ENCODE data around the gene LSM14B. TPM values are rescaled to one million over a fixed set of nuclear protein-coding genes. Genes with fewer than 3 reads are reported as not detected.

LSM14B gene
- total and polyA plus RNA-seq, 4 donors = 16.4 to 41.7 (median 27.8) TPM

DNA sequence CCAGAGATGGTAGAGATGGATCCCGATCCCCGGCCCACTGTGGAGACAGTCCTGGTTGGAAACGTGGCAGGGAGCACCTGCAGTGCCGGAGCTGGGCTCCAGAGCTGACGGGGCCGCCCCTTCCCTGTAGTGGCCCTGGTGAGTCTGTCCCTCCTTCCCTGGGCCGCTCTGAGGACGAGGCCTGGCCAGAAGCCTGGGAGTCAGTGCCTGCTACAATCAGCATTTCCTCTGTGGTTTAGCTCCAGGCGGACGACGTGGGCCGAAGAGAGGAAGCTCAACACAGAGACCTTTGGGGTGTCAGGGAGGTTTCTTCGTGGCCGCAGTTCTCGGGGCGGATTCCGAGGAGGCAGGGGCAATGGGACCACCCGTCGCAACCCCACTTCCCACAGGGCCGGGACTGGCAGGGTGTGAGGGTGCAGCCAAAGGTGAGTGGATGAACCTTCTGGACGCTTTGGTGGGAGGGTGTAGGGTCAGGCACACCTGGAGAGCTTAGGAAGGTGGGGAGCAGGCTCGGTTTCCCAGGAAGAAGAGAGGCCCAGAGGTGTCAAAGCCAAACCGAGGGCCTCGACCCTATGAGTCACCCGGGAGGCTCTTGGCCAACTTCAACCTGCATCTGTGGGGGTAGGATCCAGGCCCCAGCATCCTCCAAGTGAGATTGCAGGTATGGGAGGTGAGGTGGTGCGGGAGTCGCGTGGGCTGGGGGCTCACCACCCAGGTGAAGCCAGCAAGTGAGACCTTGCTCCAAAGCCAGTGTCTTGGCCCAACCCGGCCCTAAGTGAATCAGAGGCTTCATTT is 11.0 kb downstream of the LSM14B start:
- H3K4me3 ChIP-seq = no peak overlapping the region
- ATAC-seq (ENCODE audit: insufficient read depth, low FRiP score) (no peak), DNase-seq (no peak)
- H3K27me3 ChIP-seq (ENCODE audit: control insufficient read depth in 3 of 3, insufficient read depth in 3 of 3, low read length in 2 of 3) = no peaks in the 10 kb centered on the region
- TF ChIP-seq, protein P1, sequence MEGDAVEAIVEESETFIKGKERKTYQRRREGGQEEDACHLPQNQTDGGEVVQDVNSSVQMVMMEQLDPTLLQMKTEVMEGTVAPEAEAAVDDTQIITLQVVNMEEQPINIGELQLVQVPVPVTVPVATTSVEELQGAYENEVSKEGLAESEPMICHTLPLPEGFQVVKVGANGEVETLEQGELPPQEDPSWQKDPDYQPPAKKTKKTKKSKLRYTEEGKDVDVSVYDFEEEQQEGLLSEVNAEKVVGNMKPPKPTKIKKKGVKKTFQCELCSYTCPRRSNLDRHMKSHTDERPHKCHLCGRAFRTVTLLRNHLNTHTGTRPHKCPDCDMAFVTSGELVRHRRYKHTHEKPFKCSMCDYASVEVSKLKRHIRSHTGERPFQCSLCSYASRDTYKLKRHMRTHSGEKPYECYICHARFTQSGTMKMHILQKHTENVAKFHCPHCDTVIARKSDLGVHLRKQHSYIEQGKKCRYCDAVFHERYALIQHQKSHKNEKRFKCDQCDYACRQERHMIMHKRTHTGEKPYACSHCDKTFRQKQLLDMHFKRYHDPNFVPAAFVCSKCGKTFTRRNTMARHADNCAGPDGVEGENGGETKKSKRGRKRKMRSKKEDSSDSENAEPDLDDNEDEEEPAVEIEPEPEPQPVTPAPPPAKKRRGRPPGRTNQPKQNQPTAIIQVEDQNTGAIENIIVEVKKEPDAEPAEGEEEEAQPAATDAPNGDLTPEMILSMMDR (IDR thresholded peaks at IDR 0.05; ENCODE audit: control extremely low read depth, extremely low read depth) = no peak
- no peaks in the 10 kb centered on the region for H3K9me3 ChIP-seq (ENCODE audit: control insufficient read depth in 4 of 4, insufficient read depth in 3 of 4, low read length in 3 of 4)
- peaks cover 0 to 13% (median 0%) of the 10 kb centered on the region in 5 donors for H3K4me1 ChIP-seq (ENCODE audit: control insufficient read depth in 5 of 5, insufficient read depth in 5 of 5, low read length in 5 of 5)
- H3K36me3 ChIP-seq (ENCODE audit: control insufficient read depth in 4 of 4, insufficient read depth in 4 of 4, low read length in 4 of 4) = peaks cover 24 to 78% (median 65%) of the 10 kb centered on the region in 4 donors
- 57 to 65% methylated on average over 28 to 29 of the region's 29 CpGs for WGBS, 2 donors
- no peak overlapping the region for H3K9ac ChIP-seq (ENCODE audit: insufficient read depth in 1 of 2, low read length in 2 of 2)
- H3K27ac ChIP-seq (ENCODE audit: low read depth in 1 of 2, low read length in 1 of 2) = peak overlapping the region; percentile 12 to 73

DNA sequence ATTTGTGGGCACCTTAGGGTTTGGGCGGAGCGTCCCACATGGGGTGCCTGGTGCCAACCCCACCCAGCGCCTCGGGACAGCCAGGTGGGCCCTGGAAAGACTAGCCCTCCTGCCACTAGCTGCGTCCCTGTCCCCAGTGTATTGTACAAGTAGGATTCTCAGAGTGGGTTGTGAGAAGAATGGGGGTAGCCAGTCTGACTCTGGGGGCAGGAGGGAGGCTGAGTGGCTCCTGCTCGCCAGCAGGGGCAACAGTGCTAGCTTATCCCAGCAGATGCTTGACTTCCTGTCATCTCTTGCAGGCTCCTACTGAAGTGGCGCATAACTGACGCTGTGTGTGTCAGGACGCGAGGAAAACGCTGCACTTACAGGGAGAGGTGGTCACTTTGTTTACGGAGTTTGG is 11.6 kb downstream of the LSM14B start:
- Histone ChIP-seq H3K9ac (ENCODE audit: insufficient read depth in 1 of 2, low read length in 2 of 2) (no peak overlapping the region), H3K27ac (ENCODE audit: low read depth in 1 of 2, low read length in 1 of 2) (peak overlapping the region in 1 of 2 donors; percentile 30), H3K4me3 (no peak overlapping the region), H3K27me3 (ENCODE audit: control insufficient read depth in 3 of 3, insufficient read depth in 3 of 3, low read length in 2 of 3) (no peaks in the 10 kb centered on the region), H3K9me3 (ENCODE audit: control insufficient read depth in 4 of 4, insufficient read depth in 3 of 4, low read length in 3 of 4) (no peaks in the 10 kb centered on the region), H3K36me3 (ENCODE audit: control insufficient read depth in 4 of 4, insufficient read depth in 4 of 4, low read length in 4 of 4) (peaks cover 26 to 80% (median 66%) of the 10 kb centered on the region in 4 donors), H3K4me1 (ENCODE audit: control insufficient read depth in 5 of 5, insufficient read depth in 5 of 5, low read length in 5 of 5) (peaks cover 0 to 13% (median 0%) of the 10 kb centered on the region in 5 donors)
- TF ChIP-seq, protein P1 (IDR thresholded peaks at IDR 0.05; ENCODE audit: control extremely low read depth, extremely low read depth) = no peak
- 84 to 88% methylated on average over 12 of the region's 12 CpGs for WGBS, 2 donors
- ATAC-seq (ENCODE audit: insufficient read depth, low FRiP score) = no peak
- no peak for DNase-seq

DNA sequence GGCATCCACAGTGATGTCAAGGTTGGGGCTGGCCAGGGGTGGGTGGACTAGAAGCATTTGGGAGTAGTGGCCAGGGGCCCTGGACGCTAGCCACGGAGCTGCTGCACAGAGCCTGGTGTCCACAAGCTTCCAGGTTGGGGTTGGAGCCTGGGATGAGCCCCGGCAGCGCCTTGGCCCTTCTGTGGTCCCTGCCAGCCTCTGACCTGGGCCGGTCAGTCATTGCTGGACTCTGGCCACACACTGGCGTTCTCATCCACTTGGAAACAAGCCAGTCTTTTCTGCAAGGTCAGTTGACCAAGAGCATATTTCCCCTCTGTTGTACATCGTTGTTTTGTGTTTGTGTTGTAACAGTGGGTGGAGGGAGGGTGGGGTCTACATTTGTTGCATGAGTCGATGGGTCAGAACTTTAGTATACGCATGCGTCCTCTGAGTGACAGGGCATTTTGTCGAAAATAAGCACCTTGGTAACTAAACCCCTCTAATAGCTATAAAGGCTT is 12.5 kb downstream of the LSM14B start:
- 52 to 53% methylated on average over 11 of the region's 11 CpGs for WGBS, 2 donors
- DNase-seq (no peak), ATAC-seq (ENCODE audit: insufficient read depth, low FRiP score) (peak; percentile 37)
- TF ChIP-seq, protein P1 (IDR thresholded peaks at IDR 0.05; ENCODE audit: control extremely low read depth, extremely low read depth) = no peak
- no peaks in the 10 kb centered on the region for H3K27me3 ChIP-seq (ENCODE audit: control insufficient read depth in 3 of 3, insufficient read depth in 3 of 3, low read length in 2 of 3)
- H3K9ac ChIP-seq (ENCODE audit: insufficient read depth in 1 of 2, low read length in 2 of 2) = no peak overlapping the region
- H3K4me3 ChIP-seq = no peak overlapping the region
- peaks cover 0 to 13% (median 0%) of the 10 kb centered on the region in 5 donors for H3K4me1 ChIP-seq (ENCODE audit: control insufficient read depth in 5 of 5, insufficient read depth in 5 of 5, low read length in 5 of 5)
- peak overlapping the region in 1 of 2 donors; percentile 66 for H3K27ac ChIP-seq (ENCODE audit: low read depth in 1 of 2, low read length in 1 of 2)
- no peaks in the 10 kb centered on the region for H3K9me3 ChIP-seq (ENCODE audit: control insufficient read depth in 4 of 4, insufficient read depth in 3 of 4, low read length in 3 of 4)
- H3K36me3 ChIP-seq (ENCODE audit: control insufficient read depth in 4 of 4, insufficient read depth in 4 of 4, low read length in 4 of 4) = peaks cover 35 to 80% (median 66%) of the 10 kb centered on the region in 4 donors

All from lung (tissue), 12 donors.